B cell (primary cell): ENCODE results near the gene IKZF3.

Experiments
- CTCF ChIP-seq: fragments of 200-600 bp; IDR thresholded peaks from one replicate; pipeline ENCODE4 v1.8.0; 2022; ENCODE audit warnings: antibody characterized with exemption, mild to moderate bottlenecking
- EZH2 ChIP-seq: IDR thresholded peaks from 2 replicates; pipeline ENCODE4 v1.6.1; 2012; ENCODE audit warnings: borderline replicate concordance, low read depth, mild to moderate bottlenecking, moderate library complexity, low read length; ENCODE audit not compliant: insufficient read depth, poor library complexity, severe bottlenecking

GRCh38 chr17:39755554-39756379, 108.3 kb downstream of the IKZF3 start:
- TF ChIP-seq CTCF: no peak
- no peak for TF ChIP-seq EZH2
